Right lobe of liver (tissue), 6 donors: ENCODE data around the gene NPY1R. TPM values are rescaled to one million over a fixed set of nuclear protein-coding genes. Genes with fewer than 3 reads are reported as not detected.

ENCODE experiments used
- ATAC-seq, 4 donors: fragments of 200-7000 bp; cut with Tn5 transposase; one replicate each; pipeline ENCODE4 v1.9.1; 2020; ENCODE audit warnings: mild to moderate bottlenecking in 4 of 4, moderate library complexity in 4 of 4
- DNase-seq, 3 donors: peaks; one replicate each; pipeline ENCODE4 v3.0.0-alpha.2; 2020
- H3K27ac ChIP-seq, 3 donors: fragments of 200-600 bp; one replicate each; pipeline ENCODE4 v1.8.0; 2022
- H3K27me3 ChIP-seq, 2 donors: fragments of 200-600 bp; one replicate each; pipeline ENCODE4 v1.8.0; 2022
- H3K36me3 ChIP-seq, 4 donors: fragments of 200-600 bp; sonication (generic) in 1 of 4; one replicate each; pipeline versions ENCODE4 v1.5.1 to v1.8.0; 2017 to 2022; ENCODE audit warnings: control low read depth in 1 of 4
- H3K4me1 ChIP-seq, 4 donors: fragments of 200-600 bp; sonication (generic) in 1 of 4; one replicate each; pipeline versions ENCODE4 v1.5.1 to v1.8.0; 2017 to 2022; ENCODE audit warnings: control low read depth in 1 of 4
- H3K4me3 ChIP-seq, 3 donors: fragments of 200-600 bp; one replicate each; pipeline ENCODE4 v1.8.0; 2022
- H3K9me3 ChIP-seq, 4 donors: fragments of 200-600 bp; sonication (generic) in 1 of 4; one replicate each; pipeline versions ENCODE4 v1.5.1 to v1.8.0; 2017 to 2022; ENCODE audit warnings: control low read depth in 1 of 4
- CTCF ChIP-seq, 4 donors: fragments of 200-600 bp in 3 of 4; fragments of 450-650 bp in 1 of 4; IDR thresholded peaks; one replicate each; pipeline versions ENCODE4 v1.5.1 to v1.8.0; 2016 to 2022; ENCODE audit warnings: antibody characterized with exemption in 4 of 4, mild to moderate bottlenecking in 2 of 4
- POLR2A ChIP-seq: fragments of 450-650 bp; IDR thresholded peaks from one replicate; pipeline ENCODE4 v1.6.1; 2017; ENCODE audit warnings: antibody characterized with exemption, mild to moderate bottlenecking
- WGBS: methylation state at CpG from one replicate; pipeline ENCODE4 v1.1.6; 2018; ENCODE audit warnings: low coverage, low lambda C conversion rate; ENCODE audit not compliant: insufficient coverage; ENCODE audit errors: missing lambda C conversion rate; 5-methylcytosine and 5-hydroxymethylcytosine counted together
- intact Hi-C, 2 donors: fragments of 100-400 bp; cut with DNase I; formaldehyde crosslinking; loops; one replicate each; pipeline versions ENCODE4 v1.11.2 to v1.14.1; 2022
- long read RNA-seq: library from polyadenylated mRNA; unstranded; transcript quantifications from one replicate; pipeline ENCODE4 v2.0.0, GENCODE V29; 2019
- total RNA-seq, 6 experiments: library from RNA; depleted of rRNA in 2 of 6; stranded (reverse); fragments of >200 nt in 2 of 6; fragmentation: NEBNext Ultra II Directional in 3 of 6; extraction: Animal tissue kit (Norgen Biotek cat#: 25700) in 3 of 6; gene quantifications; one replicate each; pipeline versions ENCODE4 v1.1.0 to v1.2.4, GENCODE V29; 2016 to 2023
- donor health status: DM: no; HTN: yes; CAD: no.
- donor health status: DM: no; HTN: no; CAD: no.
- donor health status: DM: no; HTN: no; CAD: no.
- donor health status: DM: no; HTN: yes; CAD: no.
- donor health status: DM: no; HTN: yes; CAD: no.

NPY1R gene
- 1 to 10 TPM; 1.6 to 6.8 (median 5.6) TPM for total RNA-seq
- long read RNA-seq, partial matches to known transcripts: 0 of 1 reads
- long read RNA-seq, other reads (novel, unspliced or antisense): 0 of 1 reads

- WGBS: 7% methylated on average over 36 of the region's 36 CpGs
These were observed at the start of gene NPY1R for GRCh38 chr4:163332526-163333406. NPY1R (minus strand) TSS chr4:163332596; CDS start chr4:163326554, 6,042 bp downstream.

GRCh38 chr4:163380703-163381102 is 48.3 kb upstream of the NPY1R start:
- Histone ChIP-seq H3K4me1 (no peaks in the 10 kb centered on the region), H3K4me3 (no peak overlapping the region), H3K27ac (no peak overlapping the region), H3K36me3 (no peaks in the 10 kb centered on the region), H3K27me3 (no peaks in the 10 kb centered on the region), H3K9me3 (no peaks in the 10 kb centered on the region)
- intact Hi-C loops: no loop called here
- 48% methylated on average over 3 of the region's 5 CpGs for WGBS
- no peak for ATAC-seq
- TF ChIP-seq CTCF (IDR thresholded peaks at IDR 0.05) (no peak), POLR2A (no peak)
- no peak for DNase-seq

More at GRCh38 chr4:163332526-163333406, at the start of gene NPY1R:
- H3K4me1 ChIP-seq: peaks cover 0 to 11% (median 0%) of the 10 kb centered on the region in 4 donors
- peak within 1 kb of the TSS; percentile 39 to 53 (median 51) for H3K4me3 ChIP-seq
- DNase-seq (peak; percentile 70 to 76 (median 74)), ATAC-seq (peak; percentile 95 to 97 (median 96))
- H3K36me3 ChIP-seq: no peaks in the 10 kb centered on the region
- no peaks in the 10 kb centered on the region for H3K9me3 ChIP-seq
- H3K27ac ChIP-seq: peak within 1 kb of the TSS; percentile 31 to 40 (median 39)
- intact Hi-C loops: no loop called here
- TF ChIP-seq POLR2A (no peak), CTCF (IDR thresholded peaks at IDR 0.05) (peak; percentile 51 to 78 (median 73))
- peaks cover 0 to 7% of the 10 kb centered on the region in 2 donors for H3K27me3 ChIP-seq

- TF ChIP-seq POLR2A (no peak), CTCF (IDR thresholded peaks at IDR 0.05) (no peak)
- Histone ChIP-seq H3K27me3 (no peaks in the 10 kb centered on the region), H3K27ac (no peak overlapping the region), H3K9me3 (no peaks in the 10 kb centered on the region), H3K36me3 (no peaks in the 10 kb centered on the region), H3K4me3 (no peak overlapping the region), H3K4me1 (no peaks in the 10 kb centered on the region)
- DNase-seq: no peak
- intact Hi-C loops: no loop called here
- no peak for ATAC-seq
These were observed 46.3 kb upstream of the NPY1R start for GRCh38 chr4:163378661-163379060.

GRCh38 chr4:163372029-163372428 is 39.6 kb upstream of the NPY1R start:
- no peaks in the 10 kb centered on the region for H3K9me3 ChIP-seq
- no peaks in the 10 kb centered on the region for H3K36me3 ChIP-seq
- 46% methylated on average over 4 of the region's 5 CpGs for WGBS
- no peaks in the 10 kb centered on the region for H3K27me3 ChIP-seq
- H3K4me3 ChIP-seq: no peak overlapping the region
- TF ChIP-seq POLR2A (no peak), CTCF (IDR thresholded peaks at IDR 0.05) (no peak)
- no peak overlapping the region for H3K27ac ChIP-seq
- no peak for ATAC-seq
- no peaks in the 10 kb centered on the region for H3K4me1 ChIP-seq
- DNase-seq: no peak
- intact Hi-C loops: no loop called here
